ENCODE measurements around the gene CATSPERZ. TPM values are rescaled to one million over a fixed set of nuclear protein-coding genes. Genes with fewer than 3 reads are reported as not detected.

The CATSPERZ gene
- total RNA-seq, 1 donor from 2014 or later = 0.26 TPM

DNA sequence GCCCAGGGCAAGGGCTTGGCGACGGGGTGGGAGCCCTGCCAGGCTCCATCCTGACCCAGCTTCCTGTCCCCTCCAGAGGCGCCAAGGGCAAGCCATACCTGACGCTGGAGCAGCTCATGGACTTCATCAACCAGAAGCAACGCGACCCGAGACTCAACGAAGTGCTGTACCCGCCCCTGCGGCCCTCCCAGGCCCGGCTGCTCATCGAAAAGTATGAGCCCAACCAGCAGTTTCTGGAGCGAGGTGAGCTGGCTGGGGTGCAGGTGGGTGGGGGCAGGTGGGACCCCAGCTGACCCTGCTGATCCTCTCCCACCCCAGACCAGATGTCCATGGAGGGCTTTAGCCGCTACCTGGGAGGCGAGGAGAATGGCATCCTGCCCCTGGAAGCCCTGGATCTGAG lies 43.9 kb upstream of the CATSPERZ start:
- DNase-seq (ENCODE audit: low read depth) = no peak
- no peak for FAIRE-seq
- Histone ChIP-seq H3K36me3 (ENCODE audit: control insufficient read depth, insufficient read depth, low read length) (peaks cover 47% of the 10 kb centered on the region), H3K4me3 (ENCODE audit: low read depth, low read length) (no peak overlapping the region), H3K27me3 (ENCODE audit: control insufficient read depth, insufficient read depth, low read length) (no peaks in the 10 kb centered on the region)
- TF ChIP-seq, protein P1, sequence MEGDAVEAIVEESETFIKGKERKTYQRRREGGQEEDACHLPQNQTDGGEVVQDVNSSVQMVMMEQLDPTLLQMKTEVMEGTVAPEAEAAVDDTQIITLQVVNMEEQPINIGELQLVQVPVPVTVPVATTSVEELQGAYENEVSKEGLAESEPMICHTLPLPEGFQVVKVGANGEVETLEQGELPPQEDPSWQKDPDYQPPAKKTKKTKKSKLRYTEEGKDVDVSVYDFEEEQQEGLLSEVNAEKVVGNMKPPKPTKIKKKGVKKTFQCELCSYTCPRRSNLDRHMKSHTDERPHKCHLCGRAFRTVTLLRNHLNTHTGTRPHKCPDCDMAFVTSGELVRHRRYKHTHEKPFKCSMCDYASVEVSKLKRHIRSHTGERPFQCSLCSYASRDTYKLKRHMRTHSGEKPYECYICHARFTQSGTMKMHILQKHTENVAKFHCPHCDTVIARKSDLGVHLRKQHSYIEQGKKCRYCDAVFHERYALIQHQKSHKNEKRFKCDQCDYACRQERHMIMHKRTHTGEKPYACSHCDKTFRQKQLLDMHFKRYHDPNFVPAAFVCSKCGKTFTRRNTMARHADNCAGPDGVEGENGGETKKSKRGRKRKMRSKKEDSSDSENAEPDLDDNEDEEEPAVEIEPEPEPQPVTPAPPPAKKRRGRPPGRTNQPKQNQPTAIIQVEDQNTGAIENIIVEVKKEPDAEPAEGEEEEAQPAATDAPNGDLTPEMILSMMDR (IDR thresholded peaks at IDR 0.05; ENCODE audit: insufficient read depth, low read length, severe bottlenecking) = no peak

DNA sequence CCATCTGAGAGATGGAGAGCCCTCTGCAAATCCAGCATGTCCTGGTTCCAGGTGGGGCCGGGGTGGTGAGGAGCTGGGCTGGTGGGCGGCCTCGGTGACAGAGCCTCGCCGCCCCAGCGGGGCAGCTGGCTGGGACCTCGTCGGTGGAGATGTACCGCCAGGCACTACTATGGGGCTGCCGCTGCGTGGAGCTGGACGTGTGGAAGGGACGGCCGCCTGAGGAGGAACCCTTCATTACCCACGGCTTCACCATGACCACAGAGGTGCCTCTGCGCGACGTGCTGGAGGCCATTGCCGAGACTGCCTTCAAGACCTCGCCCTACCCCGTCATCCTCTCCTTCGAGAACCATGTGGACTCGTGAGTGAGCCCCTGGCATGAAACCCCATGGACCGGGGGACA lies 41.8 kb upstream of the CATSPERZ start:
- no peaks in the 10 kb centered on the region for H3K27me3 ChIP-seq (ENCODE audit: control insufficient read depth, insufficient read depth, low read length)
- no peak for DNase-seq (ENCODE audit: low read depth)
- TF ChIP-seq, protein P1 (IDR thresholded peaks at IDR 0.05; ENCODE audit: insufficient read depth, low read length, severe bottlenecking) = no peak
- FAIRE-seq = no peak
- no peak overlapping the region for H3K4me3 ChIP-seq (ENCODE audit: low read depth, low read length)
- peaks cover 62% of the 10 kb centered on the region for H3K36me3 ChIP-seq (ENCODE audit: control insufficient read depth, insufficient read depth, low read length)

DNA sequence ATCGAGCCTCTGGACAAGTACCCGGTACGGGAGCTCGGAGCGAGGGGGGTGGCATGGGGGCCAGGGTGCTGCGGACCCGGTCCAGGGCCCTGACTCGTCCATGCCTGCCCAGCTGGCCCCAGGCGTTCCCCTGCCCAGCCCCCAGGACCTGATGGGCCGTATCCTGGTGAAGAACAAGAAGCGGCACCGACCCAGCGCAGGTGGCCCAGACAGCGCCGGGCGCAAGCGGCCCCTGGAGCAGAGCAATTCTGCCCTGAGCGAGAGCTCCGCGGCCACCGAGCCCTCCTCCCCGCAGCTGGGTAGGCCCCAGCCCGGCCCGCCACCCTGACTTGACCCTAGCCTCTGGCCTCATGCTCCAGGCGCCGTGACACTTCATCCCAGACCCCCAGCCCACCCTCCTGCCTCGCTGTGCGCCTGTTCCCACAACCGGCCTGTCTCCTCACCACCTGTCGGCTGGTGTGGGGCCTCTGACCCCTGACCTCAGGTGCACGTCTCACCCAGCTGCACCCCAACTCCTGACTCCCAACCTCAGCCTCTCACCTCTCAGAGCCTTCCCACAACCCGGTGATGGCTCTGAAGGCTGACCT lies 41.1 kb upstream of the CATSPERZ start:
- Histone ChIP-seq H3K27me3 (ENCODE audit: control insufficient read depth, insufficient read depth, low read length) (no peaks in the 10 kb centered on the region), H3K36me3 (ENCODE audit: control insufficient read depth, insufficient read depth, low read length) (peaks cover 69% of the 10 kb centered on the region), H3K4me3 (ENCODE audit: low read depth, low read length) (no peak overlapping the region)
- TF ChIP-seq, protein P1 (IDR thresholded peaks at IDR 0.05; ENCODE audit: insufficient read depth, low read length, severe bottlenecking) = no peak
- DNase-seq (ENCODE audit: low read depth) (no peak), FAIRE-seq (no peak)

- TF ChIP-seq, protein P1 (IDR thresholded peaks at IDR 0.05; ENCODE audit: insufficient read depth, low read length, severe bottlenecking) = no peak
- no peak for FAIRE-seq
- no peaks in the 10 kb centered on the region for H3K27me3 ChIP-seq (ENCODE audit: control insufficient read depth, insufficient read depth, low read length)
- no peak overlapping the region for H3K4me3 ChIP-seq (ENCODE audit: low read depth, low read length)
- peaks cover 68% of the 10 kb centered on the region for H3K36me3 ChIP-seq (ENCODE audit: control insufficient read depth, insufficient read depth, low read length)
- no peak for DNase-seq (ENCODE audit: low read depth)
Observed at GRCh38 chr11:64259533-64260067, 40.6 kb upstream of the CATSPERZ start.

DNA sequence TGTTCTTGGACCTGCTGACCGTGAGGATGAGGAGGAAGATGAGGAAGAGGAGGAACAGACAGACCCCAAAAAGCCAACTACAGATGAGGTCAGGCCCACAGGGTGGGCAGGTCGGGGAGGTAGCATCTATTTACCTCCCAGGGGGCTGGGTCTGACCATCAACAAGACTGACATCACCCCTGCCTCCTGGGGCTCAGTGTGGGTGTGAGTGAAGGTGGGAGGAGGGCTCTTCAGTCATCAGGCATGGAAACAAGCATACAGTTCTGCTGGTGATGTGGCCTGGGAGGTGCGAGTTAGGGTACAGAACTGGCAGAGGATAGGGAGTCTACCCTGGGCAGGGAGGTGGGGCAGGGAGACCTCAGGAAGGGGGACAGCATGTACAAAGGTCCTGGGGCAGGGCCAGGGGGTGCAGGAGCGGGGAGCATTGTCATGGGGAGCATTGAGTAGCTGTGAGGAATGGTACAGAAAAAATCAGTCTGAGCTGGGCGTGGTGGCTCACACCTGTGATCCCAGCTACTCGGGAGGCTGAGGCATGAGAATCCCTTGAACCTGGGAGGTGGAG lies 39.9 kb upstream of the CATSPERZ start:
- no peak for DNase-seq (ENCODE audit: low read depth)
- H3K27me3 ChIP-seq (ENCODE audit: control insufficient read depth, insufficient read depth, low read length) = no peaks in the 10 kb centered on the region
- no peak for FAIRE-seq
- H3K36me3 ChIP-seq (ENCODE audit: control insufficient read depth, insufficient read depth, low read length) = peaks cover 65% of the 10 kb centered on the region
- TF ChIP-seq, protein P1 (IDR thresholded peaks at IDR 0.05; ENCODE audit: insufficient read depth, low read length, severe bottlenecking) = no peak
- no peak overlapping the region for H3K4me3 ChIP-seq (ENCODE audit: low read depth, low read length)

Data from bronchial epithelial cell (primary cell).